SK-N-SH (cell line): Measurements from ENCODE around the gene ABCA9.

Experiments used
- CHD2 ChIP-seq: fragments of 150-350 bp; IDR thresholded peaks from 2 replicates; pipeline ENCODE4 v1.6.1; 2018; ENCODE audit warnings: low read length; ENCODE audit not compliant: partially characterized antibody
- CTCF ChIP-seq: fragments of 200-600 bp; sonication (generic); IDR thresholded peaks from 2 replicates; pipeline ENCODE4 v1.6.1; 2017; ENCODE audit warnings: antibody characterized with exemption, mild to moderate bottlenecking, moderate library complexity
- EZH2phosphoT487 ChIP-seq: fragments of 200-600 bp; sonication (generic); IDR thresholded peaks from 2 replicates; pipeline ENCODE4 v1.6.1; 2017; ENCODE audit warnings: low read depth, mixed run types, mild to moderate bottlenecking, antibody characterized with exemption, moderate library complexity, borderline replicate concordance
- JUND ChIP-seq: IDR thresholded peaks from 2 replicates; pipeline ENCODE4 v1.4.0; 2012
- MXI1 ChIP-seq: IDR thresholded peaks from 2 replicates; pipeline ENCODE4 v1.6.1; 2012; ENCODE audit warnings: mild to moderate bottlenecking, low read depth, low read length, improper control_type of control experiment
- RFX5 ChIP-seq: IDR thresholded peaks from 2 replicates; pipeline ENCODE4 v1.6.1; 2012; ENCODE audit warnings: mild to moderate bottlenecking, improper control_type of control experiment, low read length
- SMC3 ChIP-seq: IDR thresholded peaks from 2 replicates; pipeline ENCODE4 v1.6.1; 2012; ENCODE audit warnings: low read depth, low read length, improper control_type of control experiment
- YY1 ChIP-seq: IDR thresholded peaks from 2 replicates; pipeline ENCODE4 v1.4.0; 2012; ENCODE audit warnings: low read depth, mild to moderate bottlenecking

GRCh38 chr17:68963958-68964357, 96.8 kb downstream of the ABCA9 start:
- TF ChIP-seq JUND (no peak), SMC3 (no peak), MXI1 (no peak), CTCF (no peak), YY1 (no peak), RFX5 (no peak), CHD2 (no peak), EZH2phosphoT487 (no peak)
